Natural killer cell (primary cell): ENCODE data around the gene PAGR1. TPM values are rescaled to one million over a fixed set of nuclear protein-coding genes. Genes with fewer than 3 reads are reported as not detected.

Experiments
- ATAC-seq, 3 donors: fragments of 150-1000 bp in 2 of 3; fragments of 200-7000 bp in 1 of 3; cut with Tn5 transposase; 1 replicate in 1 of 3; 2 replicates in 2 of 3; pipeline ENCODE4 v1.10.0; 2021; ENCODE audit warnings: mild to moderate bottlenecking in 2 of 3, moderate library complexity in 2 of 3
- DNase-seq, 2 donors: peaks; one replicate each; pipeline versions ENCODE4 v3.0.0 to v3.0.0-alpha.2; 2013 to 2021; ENCODE audit warnings: mixed read lengths in 1 of 2
- H3K27ac ChIP-seq: one replicate; pipeline ENCODE4 v1.5.1; 2013; ENCODE audit warnings: mild to moderate bottlenecking, low read length
- H3K27me3 ChIP-seq: one replicate; pipeline ENCODE4 v1.6.1; 2013; ENCODE audit warnings: low read length; ENCODE audit not compliant: control insufficient read depth, insufficient read depth
- H3K36me3 ChIP-seq: one replicate; pipeline ENCODE4 v1.6.1; 2013; ENCODE audit warnings: low read length; ENCODE audit not compliant: control insufficient read depth, insufficient read depth
- H3K4me1 ChIP-seq: one replicate; pipeline ENCODE4 v1.6.1; 2013; ENCODE audit warnings: low read length; ENCODE audit not compliant: control insufficient read depth, insufficient read depth
- H3K4me3 ChIP-seq: one replicate; pipeline ENCODE4 v1.5.1; 2013; ENCODE audit warnings: low read length
- H3K9me3 ChIP-seq: one replicate; pipeline ENCODE4 v1.6.1; 2013; ENCODE audit warnings: low read length; ENCODE audit not compliant: control insufficient read depth, insufficient read depth
- H3K27ac Mint-ChIP-seq, 2 donors: one replicate each; pipeline ENCODE4 v1.8.0; 2022; ENCODE audit warnings: mild to moderate bottlenecking in 2 of 2, mixed read lengths in 2 of 2, moderate library complexity in 1 of 2
- H3K27me3 Mint-ChIP-seq, 2 donors: one replicate each; pipeline ENCODE4 v1.8.0; 2022; ENCODE audit warnings: low read depth in 2 of 2, mixed read lengths in 2 of 2
- H3K36me3 Mint-ChIP-seq: one replicate; pipeline ENCODE4 v1.8.0; 2022; ENCODE audit warnings: mixed read lengths
- H3K4me1 Mint-ChIP-seq, 2 donors: one replicate each; pipeline ENCODE4 v1.8.0; 2022; ENCODE audit warnings: mixed read lengths in 2 of 2
- H3K4me3 Mint-ChIP-seq: one replicate; pipeline ENCODE4 v1.8.0; 2022; ENCODE audit warnings: mild to moderate bottlenecking, moderate library complexity, mixed read lengths
- H3K9me3 Mint-ChIP-seq, 2 donors: one replicate each; pipeline ENCODE4 v1.8.0; 2022; ENCODE audit warnings: mixed read lengths in 2 of 2
- CTCF ChIP-seq: fragments of 200-600 bp; IDR thresholded peaks from one replicate; pipeline ENCODE4 v1.8.0; 2022; ENCODE audit warnings: antibody characterized with exemption
- WGBS: methylation state at CpG from one replicate; pipeline ENCODE4 v1.1.7; 2013; ENCODE audit warnings: missing lambda C conversion rate; ENCODE audit not compliant: insufficient coverage; 5-methylcytosine and 5-hydroxymethylcytosine counted together
- intact Hi-C: fragments of 100-400 bp; cut with micrococcal nuclease; formaldehyde crosslinking; loops from one replicate; pipeline ENCODE4 v1.14.2; 2022
- total RNA-seq, 4 donors: library from RNA; stranded (reverse); fragments of 120-200 nt in 1 of 4; gene quantifications; one replicate each; pipeline versions ENCODE4 v1.2.3 to v1.2.4, GENCODE V29; 2013 to 2022

The PAGR1 gene
- total RNA-seq, 3 donors from 2014 or later (not counting 1 experiment from before 2014, with no cell fraction given), result 8.9 to 16.2 (median 13.4) TPM

GRCh38 chr16:29835926-29836325 is 20.0 kb downstream of the PAGR1 start:
- Histone ChIP-seq H3K36me3 (peaks cover 65% of the 10 kb centered on the region), H3K4me1 (no peaks in the 10 kb centered on the region), H3K9me3 (no peaks in the 10 kb centered on the region), H3K4me3 (no peak overlapping the region), H3K27ac (no peak overlapping the region), H3K27me3 (no peaks in the 10 kb centered on the region)
- Mint-ChIP-seq H3K27me3 (no peaks in the 10 kb centered on the region), H3K4me1 (no peaks in the 10 kb centered on the region), H3K9me3 (no peaks in the 10 kb centered on the region), H3K36me3 (no peaks in the 10 kb centered on the region), H3K4me3 (no peak overlapping the region), H3K27ac (no peak overlapping the region)
- ATAC-seq, result no peak
- WGBS, result 96% methylated on average over 5 of the region's 7 CpGs
- no peak for DNase-seq
- intact Hi-C loops, result no loop called here
- no peak for TF ChIP-seq CTCF

GRCh38 chr16:29836623-29837022 is 20.7 kb downstream of the PAGR1 start:
- DNase-seq (no peak), ATAC-seq (no peak)
- H3K27me3 Mint-ChIP-seq, result no peaks in the 10 kb centered on the region
- 96% methylated on average over 15 of the region's 15 CpGs for WGBS
- Histone ChIP-seq H3K36me3 (peaks cover 64% of the 10 kb centered on the region), H3K4me3 (no peak overlapping the region), H3K9me3 (no peaks in the 10 kb centered on the region), H3K4me1 (no peaks in the 10 kb centered on the region), H3K27ac (no peak overlapping the region), H3K27me3 (no peaks in the 10 kb centered on the region)
- intact Hi-C loops, result no loop called here
- no peak for TF ChIP-seq CTCF
- no peaks in the 10 kb centered on the region for H3K9me3 Mint-ChIP-seq
- no peak overlapping the region for H3K4me3 Mint-ChIP-seq
- H3K27ac Mint-ChIP-seq, result no peak overlapping the region
- H3K4me1 Mint-ChIP-seq, result no peaks in the 10 kb centered on the region
- H3K36me3 Mint-ChIP-seq, result no peaks in the 10 kb centered on the region

GRCh38 chr16:29837841-29838240 is 21.9 kb downstream of the PAGR1 start:
- Histone ChIP-seq H3K4me3 (no peak overlapping the region), H3K27ac (no peak overlapping the region), H3K27me3 (no peaks in the 10 kb centered on the region), H3K36me3 (peaks cover 68% of the 10 kb centered on the region), H3K9me3 (no peaks in the 10 kb centered on the region), H3K4me1 (no peaks in the 10 kb centered on the region)
- intact Hi-C loops, result no loop called here
- H3K9me3 Mint-ChIP-seq, result no peaks in the 10 kb centered on the region
- no peaks in the 10 kb centered on the region for H3K4me1 Mint-ChIP-seq
- no peaks in the 10 kb centered on the region for H3K36me3 Mint-ChIP-seq
- whole genome bisulfite sequencing, result 97% methylated on average over 5 of the region's 5 CpGs
- ATAC-seq (no peak), DNase-seq (no peak)
- no peak overlapping the region for H3K4me3 Mint-ChIP-seq
- no peak for TF ChIP-seq CTCF
- H3K27ac Mint-ChIP-seq, result no peak overlapping the region
- no peaks in the 10 kb centered on the region for H3K27me3 Mint-ChIP-seq

- Histone ChIP-seq H3K4me3 (no peak overlapping the region), H3K36me3 (peaks cover 55% of the 10 kb centered on the region), H3K4me1 (no peaks in the 10 kb centered on the region), H3K9me3 (no peaks in the 10 kb centered on the region), H3K27me3 (no peaks in the 10 kb centered on the region), H3K27ac (no peak overlapping the region)
- 95% methylated on average over 4 of the region's 6 CpGs for WGBS
- no peak for DNase-seq
- no peaks in the 10 kb centered on the region for H3K27me3 Mint-ChIP-seq
- H3K36me3 Mint-ChIP-seq, result no peaks in the 10 kb centered on the region
- no peaks in the 10 kb centered on the region for H3K9me3 Mint-ChIP-seq
- ATAC-seq, result no peak
- no peaks in the 10 kb centered on the region for H3K4me1 Mint-ChIP-seq
- intact Hi-C loops, result no loop called here
- H3K4me3 Mint-ChIP-seq, result no peak overlapping the region
- H3K27ac Mint-ChIP-seq, result no peak overlapping the region
- TF ChIP-seq CTCF, result no peak
These were observed 23.9 kb downstream of the PAGR1 start for GRCh38 chr16:29839822-29840221.
